IPS-15b (cell line): ENCODE results near the gene PKM.

Source experiments
- H3K27me3 ChIP-seq: one replicate; pipeline ENCODE4 v1.6.1; 2013; ENCODE audit warnings: low read length; ENCODE audit not compliant: control insufficient read depth, insufficient read depth
- H3K36me3 ChIP-seq: one replicate; pipeline ENCODE4 v1.6.1; 2013; ENCODE audit warnings: low read length; ENCODE audit not compliant: control insufficient read depth, insufficient read depth
- H3K4me1 ChIP-seq: one replicate; pipeline ENCODE4 v1.6.1; 2013; ENCODE audit warnings: mild to moderate bottlenecking, low read length; ENCODE audit not compliant: control insufficient read depth, insufficient read depth
- H3K4me3 ChIP-seq: one replicate; pipeline ENCODE4 v1.5.1; 2013; ENCODE audit warnings: low read depth, low read length
- H3K9ac ChIP-seq: one replicate; pipeline ENCODE4 v1.6.1; 2013; ENCODE audit warnings: low read depth, mild to moderate bottlenecking, low read length
- H3K9me3 ChIP-seq: one replicate; pipeline ENCODE4 v1.6.1; 2013; ENCODE audit warnings: mild to moderate bottlenecking, low read length; ENCODE audit not compliant: control insufficient read depth, insufficient read depth

PKM gene

GRCh38 chr15:72207558-72208085, 23.4 kb downstream of the PKM start:
- Histone ChIP-seq H3K4me3 (no peak overlapping the region), H3K9me3 (no peaks in the 10 kb centered on the region), H3K27me3 (no peaks in the 10 kb centered on the region), H3K4me1 (no peaks in the 10 kb centered on the region), H3K36me3 (peaks cover 93% of the 10 kb centered on the region), H3K9ac (no peak overlapping the region)

- no peak overlapping the region for H3K4me3 ChIP-seq
- no peaks in the 10 kb centered on the region for H3K9me3 ChIP-seq
- H3K9ac ChIP-seq = no peak overlapping the region
- no peaks in the 10 kb centered on the region for H3K4me1 ChIP-seq
- no peaks in the 10 kb centered on the region for H3K27me3 ChIP-seq
- H3K36me3 ChIP-seq = peaks cover 93% of the 10 kb centered on the region
Measured at GRCh38 chr15:72206677-72207000, 24.4 kb downstream of the PKM start.

- H3K36me3 ChIP-seq = peaks cover 93% of the 10 kb centered on the region
- H3K4me3 ChIP-seq = no peak overlapping the region
- H3K9ac ChIP-seq = no peak overlapping the region
- H3K27me3 ChIP-seq = no peaks in the 10 kb centered on the region
- H3K9me3 ChIP-seq = no peaks in the 10 kb centered on the region
- no peaks in the 10 kb centered on the region for H3K4me1 ChIP-seq
Measured at GRCh38 chr15:72205896-72206676, 24.9 kb downstream of the PKM start.

GRCh38 chr15:72205273-72205672, 25.7 kb downstream of the PKM start:
- Histone ChIP-seq H3K4me3 (no peak overlapping the region), H3K9me3 (no peaks in the 10 kb centered on the region), H3K9ac (no peak overlapping the region), H3K27me3 (no peaks in the 10 kb centered on the region), H3K4me1 (no peaks in the 10 kb centered on the region), H3K36me3 (peaks cover 94% of the 10 kb centered on the region)

- no peaks in the 10 kb centered on the region for H3K27me3 ChIP-seq
- no peaks in the 10 kb centered on the region for H3K9me3 ChIP-seq
- H3K4me1 ChIP-seq = no peaks in the 10 kb centered on the region
- H3K36me3 ChIP-seq = peaks cover 94% of the 10 kb centered on the region
- H3K9ac ChIP-seq = no peak overlapping the region
- H3K4me3 ChIP-seq = no peak overlapping the region
Measured at GRCh38 chr15:72203507-72203837, 27.5 kb downstream of the PKM start.

GRCh38 chr15:72202801-72203506, 28.0 kb downstream of the PKM start:
- peaks cover 90% of the 10 kb centered on the region for H3K36me3 ChIP-seq
- H3K4me1 ChIP-seq = no peaks in the 10 kb centered on the region

GRCh38 chr15:72202302-72202701, 28.7 kb downstream of the PKM start:
- Histone ChIP-seq H3K9ac (no peak overlapping the region), H3K9me3 (no peaks in the 10 kb centered on the region), H3K27me3 (no peaks in the 10 kb centered on the region), H3K4me1 (no peaks in the 10 kb centered on the region), H3K4me3 (no peak overlapping the region), H3K36me3 (peaks cover 83% of the 10 kb centered on the region)

More at GRCh38 chr15:72202801-72203506, 28.0 kb downstream of the PKM start:
- Histone ChIP-seq H3K9me3 (no peaks in the 10 kb centered on the region), H3K9ac (no peak overlapping the region), H3K4me3 (no peak overlapping the region), H3K27me3 (no peaks in the 10 kb centered on the region)

GRCh38 chr15:72201391-72201921, 29.5 kb downstream of the PKM start:
- Histone ChIP-seq H3K36me3 (peaks cover 75% of the 10 kb centered on the region), H3K4me3 (no peak overlapping the region), H3K9ac (no peak overlapping the region), H3K27me3 (peaks cover 8% of the 10 kb centered on the region), H3K4me1 (no peaks in the 10 kb centered on the region), H3K9me3 (no peaks in the 10 kb centered on the region)

GRCh38 chr15:72200395-72201237, 30.4 kb downstream of the PKM start:
- Histone ChIP-seq H3K4me1 (no peaks in the 10 kb centered on the region), H3K9ac (no peak overlapping the region), H3K4me3 (no peak overlapping the region), H3K36me3 (peaks cover 66% of the 10 kb centered on the region), H3K9me3 (no peaks in the 10 kb centered on the region), H3K27me3 (peaks cover 16% of the 10 kb centered on the region)

GRCh38 chr15:72199721-72200212, 31.2 kb downstream of the PKM start:
- no peaks in the 10 kb centered on the region for H3K9me3 ChIP-seq
- no peaks in the 10 kb centered on the region for H3K4me1 ChIP-seq
- no peak overlapping the region for H3K4me3 ChIP-seq
- H3K9ac ChIP-seq = no peak overlapping the region
- peaks cover 17% of the 10 kb centered on the region for H3K27me3 ChIP-seq
- H3K36me3 ChIP-seq = peaks cover 60% of the 10 kb centered on the region

- Histone ChIP-seq H3K4me3 (no peak overlapping the region), H3K9ac (no peak overlapping the region)
Measured at GRCh38 chr15:72199205-72199515, 31.8 kb downstream of the PKM start.

More at GRCh38 chr15:72199205-72199515, 31.8 kb downstream of the PKM start:
- H3K27me3 ChIP-seq = peaks cover 17% of the 10 kb centered on the region
- no peaks in the 10 kb centered on the region for H3K9me3 ChIP-seq
- no peaks in the 10 kb centered on the region for H3K4me1 ChIP-seq
- H3K36me3 ChIP-seq = peaks cover 54% of the 10 kb centered on the region
